Liver (tissue), 9 donors: Measurements from ENCODE around the gene LDHD. TPM values are rescaled to one million over a fixed set of nuclear protein-coding genes. Genes with fewer than 3 reads are reported as not detected.

ENCODE experiments used
- DNase-seq: peaks from one replicate; pipeline ENCODE4 v3.0.0-alpha.2; 2017; ENCODE audit warnings: low spot score
- H3K27ac ChIP-seq, 2 donors: one replicate each; pipeline ENCODE4 v1.7.0; 2013; ENCODE audit warnings: inconsistent platforms in 2 of 2, low read length in 2 of 2, control low read depth in 1 of 2, low read depth in 1 of 2, mild to moderate bottlenecking in 1 of 2
- H3K27me3 ChIP-seq, 4 donors: one replicate each; pipeline versions ENCODE4 v1.6.1 to v1.7.0; 2013; ENCODE audit warnings: low read length in 3 of 4, inconsistent platforms in 1 of 4, mild to moderate bottlenecking in 1 of 4, moderate library complexity in 1 of 4; ENCODE audit not compliant: control insufficient read depth in 4 of 4, insufficient read depth in 4 of 4
- H3K36me3 ChIP-seq, 4 donors: one replicate each; pipeline versions ENCODE4 v1.6.1 to v1.7.0; 2013; ENCODE audit warnings: low read length in 3 of 4, mild to moderate bottlenecking in 3 of 4, low read depth in 1 of 4, moderate library complexity in 1 of 4; ENCODE audit not compliant: control insufficient read depth in 4 of 4, insufficient read depth in 3 of 4
- H3K4me1 ChIP-seq, 4 donors: one replicate each; pipeline versions ENCODE4 v1.6.1 to v1.7.0; 2013; ENCODE audit warnings: low read length in 3 of 4, mild to moderate bottlenecking in 3 of 4, moderate library complexity in 1 of 4; ENCODE audit not compliant: control insufficient read depth in 4 of 4, insufficient read depth in 4 of 4
- H3K4me3 ChIP-seq, 3 donors: one replicate each; pipeline versions ENCODE4 v1.6.1 to v1.7.0; 2013; ENCODE audit warnings: low read length in 3 of 3, control low read depth in 1 of 3, low read depth in 1 of 3, mild to moderate bottlenecking in 1 of 3
- H3K9ac ChIP-seq, 2 donors: one replicate each; pipeline ENCODE4 v1.7.0; 2013; ENCODE audit warnings: low read length in 2 of 2, mild to moderate bottlenecking in 2 of 2, moderate library complexity in 2 of 2, control low read depth in 1 of 2, low read depth in 1 of 2
- H3K9me3 ChIP-seq, 4 donors: one replicate each; pipeline versions ENCODE4 v1.6.1 to v1.7.0; 2013; ENCODE audit warnings: low read length in 3 of 4; ENCODE audit not compliant: control insufficient read depth in 4 of 4
- EGR1 ChIP-seq, 2 donors: IDR thresholded peaks; 2 replicates each; pipeline ENCODE4 v1.6.1; 2016 to 2018; ENCODE audit warnings: antibody characterized with exemption in 2 of 2, low read depth in 2 of 2
- FOXA1 ChIP-seq: IDR thresholded peaks from 2 replicates; pipeline ENCODE4 v1.6.1; 2016; ENCODE audit warnings: antibody characterized with exemption
- FOXA2 ChIP-seq: IDR thresholded peaks from 2 replicates; pipeline ENCODE4 v1.6.1; 2016; ENCODE audit warnings: antibody characterized with exemption
- GABPA ChIP-seq, 2 donors: IDR thresholded peaks in 1 of 2; conservative IDR thresholded peaks in 1 of 2; 2 replicates each; pipeline ENCODE4 v1.6.1; 2016; ENCODE audit warnings: antibody characterized with exemption in 2 of 2, mild to moderate bottlenecking in 1 of 2, moderate library complexity in 1 of 2
- HNF4G ChIP-seq: IDR thresholded peaks from 2 replicates; pipeline ENCODE4 v1.6.1; 2016; ENCODE audit warnings: antibody characterized with exemption
- NR2F2 ChIP-seq: IDR thresholded peaks from 2 replicates; pipeline ENCODE4 v1.6.1; 2016; ENCODE audit warnings: antibody characterized with exemption
- RXRA ChIP-seq, 2 donors: IDR thresholded peaks; 2 replicates each; pipeline ENCODE4 v1.6.1; 2017 to 2018; ENCODE audit warnings: antibody characterized with exemption in 2 of 2, mild to moderate bottlenecking in 1 of 2
- YY1 ChIP-seq: IDR thresholded peaks from 2 replicates; pipeline ENCODE4 v1.6.1; 2016; ENCODE audit warnings: antibody characterized with exemption, mild to moderate bottlenecking
- WGBS: extraction: QIAGEN DNeasy Blood & Tissue Kit; methylation state at CpG from one replicate; pipeline ENCODE4 v1.1.7; 2013; 5-methylcytosine and 5-hydroxymethylcytosine counted together
- polyA plus RNA-seq, 2 donors: library from polyadenylated mRNA; stranded (reverse) in 1 of 2; unstranded in 1 of 2; fragments of 200-250 nt in 1 of 2; fragments of >200 nt in 1 of 2; fragmentation: Nextera tagmentation in 1 of 2; extraction: Ambion mirVana in 1 of 2; gene quantifications; one replicate each; pipeline versions ENCODE4 v1.2.1 to v1.2.3, GENCODE V29; 2013 to 2015
- total RNA-seq, 2 donors: library from RNA; depleted of rRNA; stranded (reverse); fragments of >200 nt; gene quantifications; one replicate each; pipeline ENCODE4 v1.2.3, GENCODE V29; 2014
- TF ChIP-seq, protein P1 (sequence below): IDR thresholded peaks from 2 replicates; pipeline ENCODE4 v1.6.1; 2016; ENCODE audit warnings: antibody characterized with exemption
- TF ChIP-seq, protein P2 (sequence below): IDR thresholded peaks from 2 replicates; pipeline ENCODE4 v1.6.1; 2016; ENCODE audit warnings: antibody characterized with exemption
- TF ChIP-seq, protein P3 (sequence below): IDR thresholded peaks from 2 replicates; pipeline ENCODE4 v1.6.1; 2016; ENCODE audit warnings: antibody characterized with exemption, mild to moderate bottlenecking
- TF ChIP-seq, protein P4 (sequence below): IDR thresholded peaks from 2 replicates; pipeline ENCODE4 v1.6.1; 2016; ENCODE audit warnings: antibody characterized with exemption
- donor health status: healthy.
- donor health status: healthy.
- donor health status: healthy.
- donor health status: healthy.
- donor health status: healthy.

LDHD gene
- total and polyA plus RNA-seq, 4 donors: 27.7 to 84.1 (median 76.3) TPM

DNA sequence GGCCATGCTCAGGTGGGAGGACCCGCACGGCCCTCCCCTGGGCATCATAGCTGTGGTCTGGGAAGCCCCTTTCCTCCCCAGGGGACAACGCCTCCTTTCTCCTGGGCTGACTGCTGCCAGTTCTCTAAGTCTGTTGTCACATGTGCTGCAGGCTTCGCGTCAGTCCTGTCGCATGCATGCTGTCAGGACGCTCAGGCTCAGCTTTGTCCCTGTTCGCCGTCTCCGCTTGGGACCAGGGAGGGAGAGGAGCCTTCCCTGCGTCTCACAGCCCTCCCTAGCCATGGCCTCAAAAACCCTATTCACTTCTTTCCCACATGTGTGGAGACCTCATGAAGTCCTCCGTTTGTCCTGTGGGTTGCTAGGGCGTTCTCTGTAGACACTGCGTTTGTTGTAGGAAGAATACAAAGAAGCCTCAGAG lies 21.4 kb downstream of the LDHD start (continued):
- TF ChIP-seq, protein P1, sequence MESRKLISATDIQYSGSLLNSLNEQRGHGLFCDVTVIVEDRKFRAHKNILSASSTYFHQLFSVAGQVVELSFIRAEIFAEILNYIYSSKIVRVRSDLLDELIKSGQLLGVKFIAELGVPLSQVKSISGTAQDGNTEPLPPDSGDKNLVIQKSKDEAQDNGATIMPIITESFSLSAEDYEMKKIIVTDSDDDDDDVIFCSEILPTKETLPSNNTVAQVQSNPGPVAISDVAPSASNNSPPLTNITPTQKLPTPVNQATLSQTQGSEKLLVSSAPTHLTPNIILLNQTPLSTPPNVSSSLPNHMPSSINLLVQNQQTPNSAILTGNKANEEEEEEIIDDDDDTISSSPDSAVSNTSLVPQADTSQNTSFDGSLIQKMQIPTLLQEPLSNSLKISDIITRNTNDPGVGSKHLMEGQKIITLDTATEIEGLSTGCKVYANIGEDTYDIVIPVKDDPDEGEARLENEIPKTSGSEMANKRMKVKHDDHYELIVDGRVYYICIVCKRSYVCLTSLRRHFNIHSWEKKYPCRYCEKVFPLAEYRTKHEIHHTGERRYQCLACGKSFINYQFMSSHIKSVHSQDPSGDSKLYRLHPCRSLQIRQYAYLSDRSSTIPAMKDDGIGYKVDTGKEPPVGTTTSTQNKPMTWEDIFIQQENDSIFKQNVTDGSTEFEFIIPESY: no peak
- no peak for TF ChIP-seq FOXA1
- no peak for TF ChIP-seq HNF4G
- no peak for TF ChIP-seq FOXA2
- TF ChIP-seq GABPA (IDR thresholded peaks at IDR 0.05 in 1 of 2, conservative IDR thresholded peaks at IDR 0.05 in 1 of 2): no peak
- TF ChIP-seq, protein P2, sequence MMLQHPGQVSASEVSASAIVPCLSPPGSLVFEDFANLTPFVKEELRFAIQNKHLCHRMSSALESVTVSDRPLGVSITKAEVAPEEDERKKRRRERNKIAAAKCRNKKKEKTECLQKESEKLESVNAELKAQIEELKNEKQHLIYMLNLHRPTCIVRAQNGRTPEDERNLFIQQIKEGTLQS: no peak
- no peak for TF ChIP-seq RXRA (IDR thresholded peaks at IDR 0.05)
- no peak for TF ChIP-seq NR2F2

DNA sequence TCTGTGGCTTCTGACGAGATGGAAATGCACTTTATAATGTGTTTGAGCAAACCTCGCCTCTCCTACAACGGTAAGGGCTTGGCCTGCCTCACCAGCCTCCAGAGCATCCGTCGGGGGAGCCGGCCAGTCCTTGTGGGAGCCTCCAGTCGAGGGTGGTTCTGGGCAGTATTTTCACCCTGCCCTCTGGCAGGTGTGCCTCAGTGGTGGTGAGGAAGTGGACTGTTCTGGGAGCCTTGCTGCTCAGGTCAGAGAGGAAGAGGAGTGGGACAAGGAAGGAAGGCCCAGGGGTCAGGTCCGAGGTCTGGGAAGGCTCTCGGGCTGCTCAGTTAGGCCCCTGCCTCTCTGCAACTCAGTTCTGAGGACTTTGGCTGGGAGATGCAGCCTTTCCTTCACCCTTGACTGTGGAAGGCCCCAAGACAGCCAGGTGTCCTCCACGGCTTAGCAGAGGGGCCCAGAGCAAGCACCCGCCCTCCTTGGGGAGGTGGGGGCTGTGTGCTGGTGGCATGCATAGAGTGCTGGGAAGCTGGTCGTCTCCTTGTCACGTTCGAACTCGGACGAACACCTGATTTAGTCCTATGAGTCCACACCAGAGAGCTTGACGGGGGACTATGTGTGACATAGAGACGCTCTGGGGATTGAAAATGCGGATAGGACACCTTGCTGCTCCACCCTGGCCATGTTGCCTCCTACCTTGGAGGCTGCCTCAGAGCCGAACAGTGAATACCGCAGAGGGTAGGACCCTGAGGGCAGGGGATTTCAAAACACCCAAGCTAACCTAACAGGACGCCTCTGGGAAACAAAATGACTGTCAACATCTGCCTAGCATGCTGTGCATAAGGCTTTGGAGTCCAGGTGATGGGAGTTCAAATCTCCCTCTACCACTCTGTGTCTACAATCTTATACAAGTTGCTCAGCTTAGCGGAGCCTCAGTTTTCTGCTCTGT lies 22.7 kb downstream of the LDHD start:
- no peak for DNase-seq
- H3K9ac ChIP-seq: no peak overlapping the region

More for the DNA sequence above, 22.7 kb downstream of the LDHD start:
- TF ChIP-seq FOXA2 (no peak), RXRA (IDR thresholded peaks at IDR 0.05) (no peak), HNF4G (no peak), YY1 (no peak), EGR1 (IDR thresholded peaks at IDR 0.05; ENCODE audit: low read depth in 2 of 2) (no peak), NR2F2 (no peak)
- TF ChIP-seq, protein P3, sequence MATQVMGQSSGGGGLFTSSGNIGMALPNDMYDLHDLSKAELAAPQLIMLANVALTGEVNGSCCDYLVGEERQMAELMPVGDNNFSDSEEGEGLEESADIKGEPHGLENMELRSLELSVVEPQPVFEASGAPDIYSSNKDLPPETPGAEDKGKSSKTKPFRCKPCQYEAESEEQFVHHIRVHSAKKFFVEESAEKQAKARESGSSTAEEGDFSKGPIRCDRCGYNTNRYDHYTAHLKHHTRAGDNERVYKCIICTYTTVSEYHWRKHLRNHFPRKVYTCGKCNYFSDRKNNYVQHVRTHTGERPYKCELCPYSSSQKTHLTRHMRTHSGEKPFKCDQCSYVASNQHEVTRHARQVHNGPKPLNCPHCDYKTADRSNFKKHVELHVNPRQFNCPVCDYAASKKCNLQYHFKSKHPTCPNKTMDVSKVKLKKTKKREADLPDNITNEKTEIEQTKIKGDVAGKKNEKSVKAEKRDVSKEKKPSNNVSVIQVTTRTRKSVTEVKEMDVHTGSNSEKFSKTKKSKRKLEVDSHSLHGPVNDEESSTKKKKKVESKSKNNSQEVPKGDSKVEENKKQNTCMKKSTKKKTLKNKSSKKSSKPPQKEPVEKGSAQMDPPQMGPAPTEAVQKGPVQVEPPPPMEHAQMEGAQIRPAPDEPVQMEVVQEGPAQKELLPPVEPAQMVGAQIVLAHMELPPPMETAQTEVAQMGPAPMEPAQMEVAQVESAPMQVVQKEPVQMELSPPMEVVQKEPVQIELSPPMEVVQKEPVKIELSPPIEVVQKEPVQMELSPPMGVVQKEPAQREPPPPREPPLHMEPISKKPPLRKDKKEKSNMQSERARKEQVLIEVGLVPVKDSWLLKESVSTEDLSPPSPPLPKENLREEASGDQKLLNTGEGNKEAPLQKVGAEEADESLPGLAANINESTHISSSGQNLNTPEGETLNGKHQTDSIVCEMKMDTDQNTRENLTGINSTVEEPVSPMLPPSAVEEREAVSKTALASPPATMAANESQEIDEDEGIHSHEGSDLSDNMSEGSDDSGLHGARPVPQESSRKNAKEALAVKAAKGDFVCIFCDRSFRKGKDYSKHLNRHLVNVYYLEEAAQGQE: no peak
- TF ChIP-seq, protein P1: no peak
- TF ChIP-seq, protein P2: no peak
- TF ChIP-seq, protein P4, sequence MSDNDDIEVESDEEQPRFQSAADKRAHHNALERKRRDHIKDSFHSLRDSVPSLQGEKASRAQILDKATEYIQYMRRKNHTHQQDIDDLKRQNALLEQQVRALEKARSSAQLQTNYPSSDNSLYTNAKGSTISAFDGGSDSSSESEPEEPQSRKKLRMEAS: no peak
- Histone ChIP-seq H3K27ac (no peak overlapping the region), H3K4me3 (no peak overlapping the region), H3K36me3 (peaks cover 0 to 3% (median 1%) of the 10 kb centered on the region in 4 donors), H3K4me1 (peaks cover 0 to 10% (median 4%) of the 10 kb centered on the region in 4 donors), H3K27me3 (no peaks in the 10 kb centered on the region), H3K9me3 (no peaks in the 10 kb centered on the region)
- WGBS: 95% methylated on average over 23 of the region's 23 CpGs
